VCaP (cell line): ENCODE results near the gene TMTC2.

Experiments used
- H3K27ac ChIP-seq: fragments of 450-650 bp; 2 replicates; pipeline ENCODE4 v1.5.1; 2017
- CTCF ChIP-seq: fragments of 450-650 bp; conservative IDR thresholded peaks from 2 replicates; pipeline ENCODE4 v1.5.1; 2017; ENCODE audit warnings: mild to moderate bottlenecking, moderate library complexity

TMTC2 gene

GRCh38 chr12:82710741-82711140 is 24.0 kb downstream of the TMTC2 start:
- TF ChIP-seq CTCF: no peak
- no peak overlapping the region for H3K27ac ChIP-seq

- TF ChIP-seq CTCF: no peak
- H3K27ac ChIP-seq: no peak overlapping the region; the same call in 1 of the 2 replicates
Observed at GRCh38 chr12:82714427-82714826, 27.7 kb downstream of the TMTC2 start.

GRCh38 chr12:82721726-82722125 is 35.0 kb downstream of the TMTC2 start:
- no peak for TF ChIP-seq CTCF
- no peak overlapping the region for H3K27ac ChIP-seq

GRCh38 chr12:82723093-82723492 is 36.4 kb downstream of the TMTC2 start:
- no peak for TF ChIP-seq CTCF
- no peak overlapping the region for H3K27ac ChIP-seq

GRCh38 chr12:82723891-82724290 is 37.2 kb downstream of the TMTC2 start:
- H3K27ac ChIP-seq: no peak overlapping the region
- TF ChIP-seq CTCF: no peak

- no peak for TF ChIP-seq CTCF
- H3K27ac ChIP-seq: no peak overlapping the region
Observed at GRCh38 chr12:82725741-82726140, 39.0 kb downstream of the TMTC2 start.

GRCh38 chr12:82727886-82728285 is 41.2 kb downstream of the TMTC2 start:
- no peak overlapping the region for H3K27ac ChIP-seq
- no peak for TF ChIP-seq CTCF

GRCh38 chr12:82728710-82729109 is 42.0 kb downstream of the TMTC2 start:
- no peak overlapping the region for H3K27ac ChIP-seq
- TF ChIP-seq CTCF: no peak
